IMR-90 (cell line): ENCODE results near the gene CHD2. TPM values are rescaled to one million over a fixed set of nuclear protein-coding genes. Genes with fewer than 3 reads are reported as not detected.
A peak's percentile ranks its signal among the peaks of the same experiment; 100 is the strongest.

Source experiments
- ATAC-seq: fragments of 200-7000 bp; cut with Tn5 transposase; 2 replicates; pipeline ENCODE4 v1.9.1; 2020; ENCODE audit warnings: low read depth, mild to moderate bottlenecking, moderate library complexity
- BruUV-seq: library from RNA; stranded (reverse); fragments of 400-500 nt; replicated peaks from 2 replicates; lab custom pipeline; 2021; lab: Mats Ljungman, UMichigan
- CTCF ChIA-PET: fragments of 300-600 bp; formaldehyde crosslinking; extraction: SDS; loops from one replicate; lab custom pipeline; 2021; ENCODE audit warnings: antibody characterized with exemption; lab: Yijun Ruan, JAX
- POLR2A ChIA-PET: fragments of 300-600 bp; sonication (Branson Sonifier 250); formaldehyde crosslinking; loops from one replicate; lab custom pipeline; 2022; ENCODE audit warnings: antibody characterized with exemption; ENCODE audit not compliant: unreplicated experiment; lab: Charles Lee
- DNase-seq: peaks from one replicate; pipeline ENCODE4 v3.0.0; 2013
- H2AFZ ChIP-seq: replicated peaks from 2 replicates; pipeline ENCODE3; 2013; ENCODE audit warnings: low read length, mild to moderate bottlenecking; ENCODE audit not compliant: poor library complexity
- H2AK5ac ChIP-seq: 2 replicates; pipeline ENCODE4 v1.6.1; 2013; ENCODE audit warnings: low read depth, low read length, inconsistent platforms
- H2AK9ac ChIP-seq: replicated peaks from 2 replicates; pipeline ENCODE3; 2013; ENCODE audit warnings: mild to moderate bottlenecking, low read depth, low read length, moderate library complexity; ENCODE audit not compliant: poor library complexity
- H2BK120ac ChIP-seq: 2 replicates; pipeline ENCODE4 v1.6.1; 2013; ENCODE audit warnings: low read depth, low read length, inconsistent platforms
- H2BK15ac ChIP-seq: 3 replicates; pipeline ENCODE4 v1.6.1; 2013; ENCODE audit warnings: low read depth, low read length, inconsistent platforms
- H2BK20ac ChIP-seq: 2 replicates; pipeline ENCODE4 v1.6.1; 2013; ENCODE audit warnings: low read depth, mild to moderate bottlenecking, inconsistent platforms, low read length, moderate library complexity
- H2BK5ac ChIP-seq: 2 replicates; pipeline ENCODE4 v1.6.1; 2013; ENCODE audit warnings: mild to moderate bottlenecking, low read depth, low read length, inconsistent platforms; ENCODE audit not compliant: poor library complexity, severe bottlenecking
- H3K14ac ChIP-seq: replicated peaks from 2 replicates; pipeline ENCODE4 v1.6.1; 2013; ENCODE audit warnings: low read depth, low read length, inconsistent platforms
- H3K18ac ChIP-seq: 2 replicates; pipeline ENCODE4 v1.6.1; 2013; ENCODE audit warnings: low read depth, low read length, control low read depth
- H3K23ac ChIP-seq: 2 replicates; pipeline ENCODE4 v1.6.1; 2013; ENCODE audit warnings: low read depth, low read length, inconsistent platforms
- H3K27ac ChIP-seq: 2 replicates; pipeline ENCODE4 v1.5.1; 2013; ENCODE audit warnings: mild to moderate bottlenecking, control low read depth, low read length; ENCODE audit not compliant: insufficient read depth
- H3K27me3 ChIP-seq: 2 replicates; pipeline ENCODE4 v1.6.1; 2013; ENCODE audit warnings: low read length; ENCODE audit not compliant: control insufficient read depth, insufficient read depth
- H3K36me3 ChIP-seq: 2 replicates; pipeline ENCODE4 v1.6.1; 2013; ENCODE audit warnings: low read length, mixed read lengths; ENCODE audit not compliant: control insufficient read depth, insufficient read depth
- H3K4ac ChIP-seq: 2 replicates; pipeline ENCODE4 v1.6.1; 2013; ENCODE audit warnings: low read depth, low read length, inconsistent platforms
- H3K4me1 ChIP-seq: 2 replicates; pipeline ENCODE4 v1.6.1; 2013; ENCODE audit warnings: low read length, mixed read lengths; ENCODE audit not compliant: control insufficient read depth, insufficient read depth
- H3K4me2 ChIP-seq: 2 replicates; pipeline ENCODE4 v1.6.1; 2013; ENCODE audit warnings: low read depth, mild to moderate bottlenecking, control low read depth, low read length, moderate library complexity
- H3K4me3 ChIP-seq: 2 replicates; pipeline ENCODE4 v1.5.1; 2013; ENCODE audit warnings: low read depth, mild to moderate bottlenecking, control low read depth, low read length, moderate library complexity; ENCODE audit not compliant: insufficient read depth
- H3K56ac ChIP-seq: 2 replicates; pipeline ENCODE4 v1.6.1; 2013; ENCODE audit warnings: low read length, inconsistent platforms; ENCODE audit not compliant: insufficient read depth; ENCODE audit errors: extremely low read depth
- H3K79me1 ChIP-seq, 2 experiments: 2 replicates each; pipeline ENCODE4 v1.6.1; 2013; ENCODE audit warnings: low read length in 2 of 2, inconsistent platforms in 1 of 2, low read depth in 1 of 2
- H3K9ac ChIP-seq: 2 replicates; pipeline ENCODE4 v1.6.1; 2013; ENCODE audit warnings: low read depth, low read length, control low read depth
- H3K9me1 ChIP-seq: 2 replicates; pipeline ENCODE4 v1.6.1; 2013; ENCODE audit warnings: low read length, inconsistent platforms; ENCODE audit not compliant: insufficient read depth
- H3K9me3 ChIP-seq: 2 replicates; pipeline ENCODE4 v1.6.1; 2013; ENCODE audit warnings: low read length; ENCODE audit not compliant: control insufficient read depth, insufficient read depth
- H4K20me1 ChIP-seq: 2 replicates; pipeline ENCODE4 v1.6.1; 2013; ENCODE audit warnings: low read length, inconsistent platforms; ENCODE audit not compliant: insufficient read depth
- H4K5ac ChIP-seq: 2 replicates; pipeline ENCODE4 v1.6.1; 2013; ENCODE audit warnings: mild to moderate bottlenecking, low read depth, low read length, control low read depth
- H4K8ac ChIP-seq, 2 experiments: 2 replicates each; pipeline ENCODE4 v1.6.1; 2013; ENCODE audit warnings: low read depth in 2 of 2, low read length in 2 of 2, control low read depth in 1 of 2, inconsistent platforms in 1 of 2
- H4K91ac ChIP-seq: 2 replicates; pipeline ENCODE4 v1.6.1; 2013; ENCODE audit warnings: low read depth, low read length, inconsistent platforms; ENCODE audit not compliant: insufficient read depth
- BHLHE40 ChIP-seq: fragments of 150-350 bp; IDR thresholded peaks from 2 replicates; pipeline ENCODE4 v1.6.1; 2016; ENCODE audit warnings: mild to moderate bottlenecking, low read depth, low read length
- CEBPB ChIP-seq: IDR thresholded peaks from 2 replicates; pipeline ENCODE4 v1.6.1; 2012; ENCODE audit warnings: low read depth, low read length, improper control_type of control experiment
- CHD1 ChIP-seq: IDR thresholded peaks from 2 replicates; pipeline ENCODE4 v1.6.1; 2012; ENCODE audit warnings: low read depth, low read length, improper control_type of control experiment
- MAFK ChIP-seq: IDR thresholded peaks from 2 replicates; pipeline ENCODE4 v1.6.1; 2012; ENCODE audit warnings: low read depth, low read length, improper control_type of control experiment
- MAZ ChIP-seq: IDR thresholded peaks from 2 replicates; pipeline ENCODE4 v1.6.1; 2012; ENCODE audit warnings: low read depth, mild to moderate bottlenecking, low read length, improper control_type of control experiment, moderate library complexity, borderline replicate concordance
- MXI1 ChIP-seq: IDR thresholded peaks from 2 replicates; pipeline ENCODE4 v1.6.1; 2012; ENCODE audit warnings: low read depth, mild to moderate bottlenecking, low read length, moderate library complexity, borderline replicate concordance
- NFE2L2 ChIP-seq: fragments of 150-350 bp; IDR thresholded peaks from 2 replicates; pipeline ENCODE4 v1.6.1; 2016; ENCODE audit warnings: low read depth, mild to moderate bottlenecking, low read length
- POLR2A ChIP-seq: IDR thresholded peaks from 2 replicates; pipeline ENCODE4 v1.6.1; 2012; ENCODE audit warnings: mild to moderate bottlenecking, low read depth, low read length
- RAD21 ChIP-seq: IDR thresholded peaks from 2 replicates; pipeline ENCODE4 v1.6.1; 2012; ENCODE audit warnings: low read length, improper control_type of control experiment
- RCOR1 ChIP-seq: IDR thresholded peaks from 2 replicates; pipeline ENCODE4 v1.6.1; 2012; ENCODE audit warnings: mild to moderate bottlenecking, low read length, improper control_type of control experiment; ENCODE audit not compliant: insufficient replicate concordance
- RFX5 ChIP-seq: IDR thresholded peaks from 2 replicates; pipeline ENCODE4 v1.8.0; 2012; ENCODE audit warnings: low read depth, mild to moderate bottlenecking, low read length, moderate library complexity
- WGBS, 2 experiments: methylation state at CpG; one replicate each; pipeline versions ENCODE4 v1.1.5 to v1.1.7; 2013; ENCODE audit warnings: missing lambda C conversion rate in 2 of 2; ENCODE audit not compliant: insufficient read length in 1 of 2; ENCODE audit errors: extremely low coverage in 2 of 2; 5-methylcytosine and 5-hydroxymethylcytosine counted together
- dilution Hi-C: fragments of 300-500 bp; cut with HindIII; formaldehyde crosslinking; loops from one replicate; pipeline ENCODE4 v1.14.3; 2018; ENCODE audit warnings: low sequenced_read_pairs; ENCODE audit not compliant: unreplicated experiment
- in situ Hi-C: fragments of 300-500 bp; cut with MboI; formaldehyde crosslinking; loops from 3 replicates; pipeline ENCODE4 v1.14.3; 2019; ENCODE audit warnings: low sequenced_read_pairs, inconsistent platforms, mixed read lengths
- intact Hi-C: fragments of 100-400 bp; cut with micrococcal nuclease; formaldehyde crosslinking; loops from 2 replicates; pipeline ENCODE4 v1.10.0; 2022
- polyA plus RNA-seq, 3 experiments: library from polyadenylated mRNA; depleted of rRNA; stranded (reverse); fragments of >200 nt; gene quantifications; 2 replicates each; pipeline ENCODE4 v1.2.3, GENCODE V29; 2012; ENCODE audit warnings: low replicate concordance in 1 of 3
- total RNA-seq: library from RNA; depleted of rRNA; stranded (reverse); fragments of >200 nt; gene quantifications from 2 replicates; pipeline ENCODE4 v1.2.3, GENCODE V29; 2012
- TF ChIP-seq, protein P1 (sequence below): conservative IDR thresholded peaks from 2 replicates; pipeline ENCODE4 v1.5.1; 2012; ENCODE audit warnings: mild to moderate bottlenecking, low read depth, low read length, improper control_type of control experiment

The CHD2 gene
- total and polyA plus RNA-seq, 2 of the 4 experiments (the other 2 are of a cell fraction): 44.9 to 64.7 TPM

DNA sequence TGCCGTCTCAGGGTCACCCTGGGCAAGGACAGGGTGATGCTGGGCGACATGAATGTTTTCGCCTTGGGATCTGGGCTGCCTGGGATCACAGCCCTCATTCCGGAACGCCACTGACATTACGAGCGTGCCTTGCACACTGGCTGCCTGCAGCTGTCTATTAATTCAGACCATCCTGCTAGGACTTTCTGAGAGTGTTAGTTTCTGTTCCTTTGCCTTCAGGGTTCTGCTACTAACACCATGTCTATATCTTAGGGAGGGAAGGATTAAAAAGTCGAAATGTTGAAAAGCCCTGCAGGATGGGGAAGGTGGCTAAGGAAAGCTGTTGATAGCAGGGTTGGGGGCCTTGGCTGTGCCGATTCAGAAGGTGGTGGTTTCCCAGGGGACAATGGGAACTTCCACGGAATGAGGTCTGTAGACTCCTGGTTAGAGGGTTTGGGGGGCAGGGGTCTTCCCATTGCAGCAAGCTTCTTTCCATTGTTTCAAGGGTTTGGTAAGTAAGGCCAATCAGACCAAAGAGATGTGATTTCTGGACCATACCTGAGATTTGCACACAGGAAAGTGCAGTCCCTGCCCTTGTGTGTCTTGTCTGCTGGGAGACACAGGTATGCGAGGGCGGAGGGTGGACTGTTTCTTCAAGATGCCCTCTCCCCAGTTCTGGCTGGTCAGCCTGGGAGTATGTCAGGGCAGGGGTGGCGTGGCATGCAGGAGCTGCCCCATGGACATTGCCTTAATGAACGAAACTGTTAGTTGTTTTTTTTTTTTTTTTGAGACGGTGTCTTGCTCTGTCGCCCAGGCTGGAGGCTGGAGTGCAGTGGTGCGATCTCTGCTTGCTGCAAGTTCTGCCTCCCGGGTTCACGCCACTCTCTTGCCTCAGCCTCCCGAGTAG lies 137.9 kb downstream of the CHD2 start:
- ATAC-seq (peak; percentile 11; the same call in 1 of the 2 replicates), DNase-seq (no peak)
- no peak for TF ChIP-seq CEBPB
- no peak for TF ChIP-seq MXI1
- no peak for TF ChIP-seq RFX5
- TF ChIP-seq MAZ: no peak
- no peak for TF ChIP-seq CHD1
- TF ChIP-seq RCOR1: no peak
- no peak for TF ChIP-seq RAD21
- TF ChIP-seq NFE2L2: no peak
- TF ChIP-seq POLR2A: no peak
- TF ChIP-seq MAFK: no peak
- TF ChIP-seq BHLHE40: no peak
- TF ChIP-seq, protein P1, sequence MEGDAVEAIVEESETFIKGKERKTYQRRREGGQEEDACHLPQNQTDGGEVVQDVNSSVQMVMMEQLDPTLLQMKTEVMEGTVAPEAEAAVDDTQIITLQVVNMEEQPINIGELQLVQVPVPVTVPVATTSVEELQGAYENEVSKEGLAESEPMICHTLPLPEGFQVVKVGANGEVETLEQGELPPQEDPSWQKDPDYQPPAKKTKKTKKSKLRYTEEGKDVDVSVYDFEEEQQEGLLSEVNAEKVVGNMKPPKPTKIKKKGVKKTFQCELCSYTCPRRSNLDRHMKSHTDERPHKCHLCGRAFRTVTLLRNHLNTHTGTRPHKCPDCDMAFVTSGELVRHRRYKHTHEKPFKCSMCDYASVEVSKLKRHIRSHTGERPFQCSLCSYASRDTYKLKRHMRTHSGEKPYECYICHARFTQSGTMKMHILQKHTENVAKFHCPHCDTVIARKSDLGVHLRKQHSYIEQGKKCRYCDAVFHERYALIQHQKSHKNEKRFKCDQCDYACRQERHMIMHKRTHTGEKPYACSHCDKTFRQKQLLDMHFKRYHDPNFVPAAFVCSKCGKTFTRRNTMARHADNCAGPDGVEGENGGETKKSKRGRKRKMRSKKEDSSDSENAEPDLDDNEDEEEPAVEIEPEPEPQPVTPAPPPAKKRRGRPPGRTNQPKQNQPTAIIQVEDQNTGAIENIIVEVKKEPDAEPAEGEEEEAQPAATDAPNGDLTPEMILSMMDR: no peak
- H3K27ac ChIP-seq: no peak overlapping the region
- peaks cover 2% of the 10 kb centered on the region; the same call in 1 of the 2 replicates for H3K27me3 ChIP-seq
- H3K4me1 ChIP-seq: no peaks in the 10 kb centered on the region; the same call in 1 of the 2 replicates
- H3K9me3 ChIP-seq: no peaks in the 10 kb centered on the region
- no peak overlapping the region for H2AK5ac ChIP-seq
- H3K79me1 ChIP-seq: no peaks in the 10 kb centered on the region
- H4K91ac ChIP-seq: no peak overlapping the region
- intact Hi-C loops: loop anchor here (1.0 to 10.0 kb wide), 2 partner anchors 957 to 1082 kb away; no protein-coding TSS in a partner anchor
- H3K14ac ChIP-seq: no peak overlapping the region
- H2BK15ac ChIP-seq: no peak overlapping the region
- H2BK20ac ChIP-seq: no peak overlapping the region
- H3K56ac ChIP-seq: no peak overlapping the region
- H2AK9ac ChIP-seq: peak overlapping the region; percentile 42
- dilution Hi-C loops: no loop called here
- no peak overlapping the region for H4K5ac ChIP-seq
- H2BK5ac ChIP-seq: no peak overlapping the region
- H3K4me3 ChIP-seq: no peak overlapping the region
- ChIA-PET CTCF (interaction anchor here (1.3 to 3.2 kb wide), 2 partner anchors 50 to 1082 kb away, joined by 4 to 13 read pairs; no protein-coding TSS in a partner anchor), POLR2A (no interaction called here)
- H3K9ac ChIP-seq: no peak overlapping the region
- H3K9me1 ChIP-seq: no peaks in the 10 kb centered on the region
- no peak overlapping the region for H3K18ac ChIP-seq
- H2BK120ac ChIP-seq: no peak overlapping the region
- WGBS, 2 experiments: 79% methylated on average over 4 of the region's 20 CpGs; no CpG with 5 or more reads in 1 of the 2 experiments
- BruUV-seq: no TSS peak
- H3K4me2 ChIP-seq: no peak overlapping the region
- H4K8ac ChIP-seq: no peak overlapping the region
- in situ Hi-C loops: loop anchor here (10.0 kb wide), 2 partner anchors 957 to 1287 kb away; no protein-coding TSS in a partner anchor
- H4K20me1 ChIP-seq: no peaks in the 10 kb centered on the region
- H2AFZ ChIP-seq: peak overlapping the region; percentile 33
- H3K4ac ChIP-seq: no peak overlapping the region
- no peaks in the 10 kb centered on the region for H3K36me3 ChIP-seq
- no peak overlapping the region for H3K23ac ChIP-seq
